Ectodermal cell (in vitro differentiated cells): ENCODE measurements around the gene CXorf65.

Source experiments
- H3K27ac ChIP-seq: 2 replicates; pipeline ENCODE4 v1.7.0; 2013; ENCODE audit warnings: mild to moderate bottlenecking, low read depth, low read length; ENCODE audit not compliant: insufficient read depth, poor library complexity, severe bottlenecking
- H3K27me3 ChIP-seq: 2 replicates; pipeline ENCODE4 v1.7.0; 2013; ENCODE audit warnings: mild to moderate bottlenecking, low read length; ENCODE audit not compliant: insufficient read depth, control insufficient read depth, poor library complexity, severe bottlenecking
- H3K36me3 ChIP-seq: one replicate; pipeline ENCODE4 v1.7.0; 2013; ENCODE audit warnings: low read length; ENCODE audit not compliant: control insufficient read depth, insufficient read depth
- H3K4me1 ChIP-seq: one replicate; pipeline ENCODE4 v1.7.0; 2013; ENCODE audit warnings: low read length; ENCODE audit not compliant: control insufficient read depth, insufficient read depth
- H3K4me3 ChIP-seq: 2 replicates; pipeline ENCODE4 v1.7.0; 2013; ENCODE audit warnings: low read depth, low read length, control low read depth; ENCODE audit not compliant: insufficient read depth
- H3K9me3 ChIP-seq: 2 replicates; pipeline ENCODE4 v1.7.0; 2013; ENCODE audit warnings: mild to moderate bottlenecking, low read length, moderate library complexity; ENCODE audit not compliant: control insufficient read depth
- WGBS, 2 experiments: methylation state at CpG; one replicate each; pipeline ENCODE4 v1.1.7; 2013; ENCODE audit warnings: missing lambda C conversion rate in 2 of 2; 5-methylcytosine and 5-hydroxymethylcytosine counted together

Gene CXorf65

DNA sequence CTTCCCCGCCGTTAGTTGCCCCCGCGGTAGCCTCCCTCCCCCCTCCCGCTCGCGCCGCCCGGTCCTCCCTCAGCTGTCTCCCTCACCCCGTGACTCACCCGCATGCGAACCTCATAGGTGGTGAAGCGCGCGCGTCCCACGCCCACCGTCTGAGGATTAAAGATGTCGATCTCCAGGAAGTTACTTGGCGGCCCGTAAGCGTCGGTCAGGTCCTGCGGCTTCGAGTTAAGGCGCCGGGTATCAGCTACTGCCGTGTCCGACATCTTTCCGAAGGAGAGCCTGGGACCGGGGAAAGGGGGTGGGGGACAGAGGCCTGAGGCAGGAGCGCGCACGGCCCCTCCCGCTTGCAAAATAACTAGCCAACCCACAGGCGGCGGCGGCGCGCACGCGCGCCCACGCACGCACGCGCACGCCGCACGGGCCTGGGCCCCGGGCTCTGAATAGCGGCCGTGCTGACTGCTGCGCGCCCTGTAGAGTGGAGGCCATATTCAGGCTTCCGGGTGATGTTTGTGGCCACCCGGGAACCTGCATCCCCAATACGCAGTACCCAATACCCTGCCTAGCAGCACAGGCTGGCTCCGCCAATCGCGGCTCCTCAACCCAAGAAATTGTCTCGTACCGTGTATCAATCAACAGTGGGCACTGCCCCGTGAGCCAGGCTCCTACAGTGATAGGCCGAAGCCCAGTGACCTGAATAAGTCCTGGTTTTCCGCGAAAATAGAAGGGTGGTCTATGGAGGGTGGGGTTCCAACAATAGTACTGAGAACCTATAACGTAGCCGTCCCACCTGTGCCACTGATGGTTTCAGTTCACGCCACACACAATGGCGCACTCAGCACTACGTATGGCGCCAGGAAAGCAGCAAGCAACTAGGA, 38.3 kb downstream of the CXorf65 start, which contains the start of gene SNX12:
SNX12 (minus strand) TSS at position 291 of the 875 bp plus-strand sequence; CDS start at position 263, 28 bp downstream.
- peak within 1 kb of the TSS; percentile 74 for H3K27ac ChIP-seq
- no peaks in the 10 kb centered on the region for H3K4me1 ChIP-seq
- no peaks in the 10 kb centered on the region for H3K27me3 ChIP-seq
- no peaks in the 10 kb centered on the region for H3K9me3 ChIP-seq
- peak within 1 kb of the TSS; percentile 56 for H3K4me3 ChIP-seq
- H3K36me3 ChIP-seq: no peaks in the 10 kb centered on the region
- 1% methylated on average over 69 to 73 of the region's 73 CpGs for WGBS, 2 experiments

DNA sequence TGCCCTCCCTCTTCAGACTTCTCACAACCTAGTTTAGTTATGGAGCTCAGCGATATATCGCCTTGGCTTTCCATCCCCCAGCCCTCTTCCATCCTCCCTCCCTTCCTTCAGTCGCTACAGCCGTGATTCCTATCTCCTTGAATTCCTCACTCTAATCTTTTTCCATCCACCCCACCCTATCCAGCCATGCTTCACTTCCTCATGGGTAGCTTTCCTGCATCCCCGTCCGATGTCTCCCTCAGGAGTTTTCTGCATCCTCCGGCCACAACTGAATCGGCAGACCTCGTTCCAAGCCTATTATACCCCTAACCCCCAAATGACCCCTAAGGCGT, 38.9 kb downstream of the CXorf65 start:
- 0 to 1% methylated on average over 10 of the region's 10 CpGs for WGBS, 2 experiments
- no peaks in the 10 kb centered on the region for H3K9me3 ChIP-seq
- no peaks in the 10 kb centered on the region for H3K27me3 ChIP-seq
- peak overlapping the region; percentile 74 for H3K27ac ChIP-seq
- peaks cover 2% of the 10 kb centered on the region for H3K36me3 ChIP-seq
- peak overlapping the region; percentile 56 for H3K4me3 ChIP-seq
- no peaks in the 10 kb centered on the region for H3K4me1 ChIP-seq

DNA sequence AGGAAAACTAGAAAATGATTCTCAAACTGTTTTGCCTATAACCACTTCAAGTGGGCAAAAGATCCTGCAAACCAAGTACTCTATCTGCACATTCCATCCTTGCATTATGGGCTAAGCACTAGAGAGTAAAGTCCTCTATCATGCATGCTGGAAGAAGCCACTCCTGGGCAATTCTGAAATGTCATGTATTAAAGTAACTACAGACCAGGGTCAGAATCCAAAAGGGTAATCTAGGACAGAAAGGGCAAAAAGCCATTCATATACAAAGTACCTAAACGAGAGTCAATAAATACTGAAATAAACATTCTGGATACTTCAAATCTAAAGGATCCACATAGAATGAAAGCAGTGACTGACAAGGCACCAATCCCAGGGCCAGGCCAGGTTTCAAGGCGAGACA, 39.5 kb downstream of the CXorf65 start:
- H3K27me3 ChIP-seq: no peaks in the 10 kb centered on the region
- no peak overlapping the region for H3K27ac ChIP-seq
- H3K4me3 ChIP-seq: peak overlapping the region; percentile 56
- H3K36me3 ChIP-seq: peaks cover 4% of the 10 kb centered on the region
- H3K9me3 ChIP-seq: no peaks in the 10 kb centered on the region
- 33 to 46% methylated on average over 2 of the region's 2 CpGs for WGBS, 2 experiments
- H3K4me1 ChIP-seq: no peaks in the 10 kb centered on the region

DNA sequence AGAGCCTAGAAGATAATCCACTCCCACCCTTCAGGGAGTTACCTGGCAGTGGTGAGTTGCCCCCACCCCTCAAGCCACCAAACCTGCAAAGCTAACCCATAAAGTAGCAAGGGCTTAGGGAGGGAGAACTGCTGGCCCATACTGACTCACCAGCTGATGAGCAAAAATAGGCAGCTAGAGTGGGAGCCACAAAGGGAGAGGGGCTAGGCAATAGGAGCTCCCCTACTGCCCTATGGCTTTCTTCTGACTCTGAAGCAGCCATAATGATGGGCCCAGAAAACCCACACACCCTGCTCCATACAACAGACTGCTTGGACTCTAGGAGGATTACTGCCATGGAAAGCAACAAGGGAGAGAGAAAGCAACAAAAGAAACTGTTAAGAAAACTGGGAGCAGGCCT, 46.4 kb downstream of the CXorf65 start:
- Histone ChIP-seq H3K4me1 (no peaks in the 10 kb centered on the region), H3K36me3 (peaks cover 4% of the 10 kb centered on the region), H3K4me3 (no peak overlapping the region), H3K27ac (no peak overlapping the region), H3K27me3 (no peaks in the 10 kb centered on the region), H3K9me3 (no peaks in the 10 kb centered on the region)

DNA sequence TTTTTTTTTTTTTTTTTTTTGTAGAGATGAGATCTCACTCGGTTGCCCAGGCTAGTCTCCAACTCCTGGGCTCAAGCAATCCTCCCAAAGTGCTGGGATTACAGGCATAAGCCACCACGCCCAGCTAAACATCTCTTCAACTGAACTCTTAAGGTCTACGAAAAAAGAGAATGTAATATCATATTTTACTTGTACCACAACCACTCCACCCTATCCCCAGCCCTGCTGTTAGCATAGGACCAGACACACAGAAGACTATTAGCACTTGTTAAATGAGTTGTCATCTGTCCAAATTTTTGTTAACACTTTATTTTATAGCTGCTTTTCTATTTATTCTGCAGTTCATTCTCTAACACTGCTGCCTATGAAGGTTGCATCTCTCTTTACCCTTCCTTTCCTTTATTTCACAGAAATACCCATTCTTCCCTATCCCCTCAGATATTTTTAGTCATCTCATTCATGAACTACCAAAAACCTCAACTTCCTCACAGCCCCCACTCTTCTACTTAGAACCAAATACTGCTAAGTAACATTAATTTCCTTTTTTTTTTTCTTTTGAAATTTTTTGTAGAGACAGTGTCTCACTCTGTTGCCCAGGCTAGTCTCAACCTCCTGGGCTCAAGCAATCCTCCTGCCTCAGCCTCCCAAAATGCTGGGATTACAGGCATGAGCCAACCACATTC, 48.6 kb downstream of the CXorf65 start:
- no peak overlapping the region for H3K27ac ChIP-seq
- 81 to 100% methylated on average over 2 to 3 of the region's 3 CpGs for WGBS, 2 experiments
- no peak overlapping the region for H3K4me3 ChIP-seq
- H3K36me3 ChIP-seq: peaks cover 4% of the 10 kb centered on the region
- H3K9me3 ChIP-seq: no peaks in the 10 kb centered on the region
- no peaks in the 10 kb centered on the region for H3K27me3 ChIP-seq
- H3K4me1 ChIP-seq: no peaks in the 10 kb centered on the region

DNA sequence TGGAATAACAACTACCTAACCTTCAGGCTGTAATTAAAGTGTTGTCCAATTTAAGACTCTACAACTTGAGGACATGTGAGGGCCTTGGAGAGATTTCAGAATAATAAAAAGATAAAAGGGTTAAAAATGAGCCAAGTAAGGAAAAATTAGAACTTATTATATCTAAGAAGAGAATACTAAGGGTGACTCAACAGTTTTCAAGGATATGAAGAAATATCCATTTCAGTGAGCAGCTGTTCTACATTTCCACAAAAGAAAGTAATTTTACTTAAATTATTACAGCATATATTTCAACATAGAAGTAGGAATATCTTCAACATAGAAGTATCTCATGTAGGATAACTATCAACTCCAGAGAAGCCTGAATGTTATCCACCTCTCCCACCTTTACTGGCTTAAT, 49.7 kb downstream of the CXorf65 start:
- Histone ChIP-seq H3K4me1 (no peaks in the 10 kb centered on the region), H3K27me3 (no peaks in the 10 kb centered on the region), H3K4me3 (no peak overlapping the region), H3K9me3 (no peaks in the 10 kb centered on the region), H3K36me3 (no peaks in the 10 kb centered on the region), H3K27ac (no peak overlapping the region)
